PC-9 (cell line): Measurements from ENCODE around the gene IGSF22.

Experiments used
- CTCF ChIP-seq: fragments of 200-600 bp; sonication (generic); conservative IDR thresholded peaks from 2 replicates; pipeline ENCODE4 v1.6.1; 2017; ENCODE audit warnings: mixed run types, antibody characterized with exemption, mild to moderate bottlenecking, moderate library complexity
- EZH2 ChIP-seq: fragments of 200-600 bp; sonication (generic); IDR thresholded peaks from 2 replicates; pipeline ENCODE4 v1.8.0; 2017; ENCODE audit warnings: antibody characterized with exemption, low read depth

DNA sequence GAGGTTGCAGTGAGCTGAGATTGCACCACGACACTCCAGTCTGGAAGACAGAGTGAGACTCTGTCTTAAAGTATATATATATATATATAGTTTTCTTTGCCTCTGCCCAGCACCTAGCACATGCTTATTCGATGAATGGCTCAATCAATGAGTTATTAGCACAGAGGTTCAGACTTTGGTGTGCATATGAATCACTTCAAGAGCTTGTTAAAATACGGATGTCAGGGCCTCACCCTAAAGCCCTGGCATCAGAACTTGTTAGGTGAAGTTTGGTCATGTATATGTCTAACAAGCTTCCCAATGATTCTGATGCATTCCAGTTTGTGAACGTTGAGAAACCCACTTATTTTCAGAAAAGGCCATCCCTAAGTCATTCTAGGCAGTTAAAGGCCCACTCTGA is 49.2 kb downstream of the IGSF22 start:
- TF ChIP-seq EZH2 (no peak), CTCF (no peak)
